Panc1 (cell line): Measurements from ENCODE around the gene TLCD5. TPM values are rescaled to one million over a fixed set of nuclear protein-coding genes. Genes with fewer than 3 reads are reported as not detected.

Source experiments
- ATAC-seq: fragments of 200-7000 bp; cut with Tn5 transposase; 2 replicates; pipeline ENCODE4 v1.9.1; 2020; ENCODE audit warnings: mild to moderate bottlenecking, moderate library complexity
- Bru-seq: library from RNA; stranded (reverse); fragments of 400-500 nt; gene quantifications from one replicate; lab custom pipeline; 2021; lab: Mats Ljungman, UMichigan
- BruChase-seq, 2 experiments: library from RNA; stranded (reverse); fragments of 400-500 nt; gene quantifications; one replicate each; lab custom pipeline; 2021; lab: Mats Ljungman, UMichigan
- BruUV-seq: library from RNA; stranded (reverse); fragments of 400-500 nt; replicated peaks from 2 replicates; lab custom pipeline; 2021; lab: Mats Ljungman, UMichigan
- CTCF ChIA-PET: fragments of 300-600 bp; sonication (Branson Sonifier 250); formaldehyde crosslinking; loops from one replicate; lab custom pipeline; 2022; ENCODE audit warnings: antibody characterized with exemption; lab: Charles Lee
- POLR2A ChIA-PET: fragments of 300-600 bp; sonication (Branson Sonifier 250); formaldehyde crosslinking; loops from one replicate; lab custom pipeline; 2022; ENCODE audit warnings: antibody characterized with exemption; lab: Charles Lee
- DNase-seq: peaks from one replicate; pipeline ENCODE4 v3.0.0-alpha.2; 2010; ENCODE audit warnings: low read depth, low spot score
- H3K27ac ChIP-seq: 2 replicates; pipeline ENCODE4 v1.5.1; 2011; ENCODE audit warnings: mild to moderate bottlenecking, low read length, inconsistent platforms
- H3K27me3 ChIP-seq: fragments of 200-500 bp; sonication (Bioruptor generic); 2 replicates; pipeline ENCODE4 v1.6.0; 2014; ENCODE audit warnings: low read length, inconsistent platforms; ENCODE audit not compliant: control insufficient read depth, insufficient read depth
- H3K36me3 ChIP-seq: fragments of 200-500 bp; sonication (Bioruptor generic); 2 replicates; pipeline ENCODE4 v1.5.1; 2014; ENCODE audit warnings: inconsistent platforms, mild to moderate bottlenecking, low read length, moderate library complexity; ENCODE audit not compliant: control insufficient read depth, insufficient read depth
- H3K4me1 ChIP-seq: 2 replicates; pipeline ENCODE4 v1.5.1; 2011; ENCODE audit warnings: inconsistent platforms, mild to moderate bottlenecking, low read length, moderate library complexity; ENCODE audit not compliant: control insufficient read depth, insufficient read depth
- H3K4me3 ChIP-seq, 2 experiments: 2 replicates each; pipeline ENCODE4 v1.5.1; 2011 to 2012; ENCODE audit warnings: low read depth in 2 of 2, low read length in 2 of 2, mild to moderate bottlenecking in 2 of 2, inconsistent platforms in 1 of 2, moderate library complexity in 1 of 2
- H3K9me3 ChIP-seq: fragments of 200-500 bp; sonication (Bioruptor generic); 2 replicates; pipeline ENCODE4 v1.5.1; 2014; ENCODE audit warnings: low read depth, mild to moderate bottlenecking, inconsistent platforms, low read length, moderate library complexity; ENCODE audit not compliant: control insufficient read depth, insufficient read depth
- POLR2AphosphoS5 ChIP-seq: IDR thresholded peaks from 2 replicates; pipeline ENCODE4 v1.6.1; 2012; ENCODE audit warnings: mild to moderate bottlenecking, low read depth, low read length, moderate library complexity
- SIN3A ChIP-seq: IDR thresholded peaks from 2 replicates; pipeline ENCODE4 v1.6.1; 2012; ENCODE audit warnings: low read depth, mild to moderate bottlenecking, low read length, moderate library complexity, borderline replicate concordance; ENCODE audit not compliant: insufficient read depth
- TCF7L2 ChIP-seq: IDR thresholded peaks from 2 replicates; pipeline ENCODE4 v1.6.1; 2011; ENCODE audit warnings: mild to moderate bottlenecking, low read depth, low read length, inconsistent platforms
- in situ Hi-C: cut with HindIII; loops from 2 replicates; pipeline ENCODE4 v1.10.0; 2016; ENCODE audit warnings: low sequenced_read_pairs, low pct_unique_long_range_greater_than_20kb
- intact Hi-C: fragments of 100-400 bp; cut with micrococcal nuclease; formaldehyde crosslinking; loops from one replicate; pipeline ENCODE4 v1.10.0; 2022; ENCODE audit not compliant: unreplicated experiment
- long read RNA-seq: library from polyadenylated mRNA; unstranded; transcript quantifications from one replicate; pipeline ENCODE4 v2.0.0, GENCODE V29; 2021; ENCODE audit not compliant: unreplicated experiment
- polyA plus RNA-seq: library from polyadenylated mRNA; unstranded; fragments of >200 nt; gene quantifications from one replicate; pipeline ENCODE4 v1.2.1, GENCODE V29; 2012; ENCODE audit warnings: missing spikeins; ENCODE audit not compliant: insufficient read length
- total RNA-seq: library from RNA; stranded (reverse); gene quantifications from one replicate; pipeline ENCODE4 v1.2.1, GENCODE V29; 2021; ENCODE audit not compliant: unreplicated experiment
- TF ChIP-seq, protein P1 (sequence below), 2 experiments: IDR thresholded peaks; 2 replicates each; pipeline ENCODE4 v1.6.1; 2011 to 2012; ENCODE audit warnings: low read depth in 2 of 2, control low read depth in 1 of 2, low read length in 1 of 2, mild to moderate bottlenecking in 1 of 2, moderate library complexity in 1 of 2; ENCODE audit not compliant: insufficient read depth in 1 of 2
- TF ChIP-seq, protein P2 (sequence below): fragments of 450-650 bp; IDR thresholded peaks from 2 replicates; pipeline ENCODE4 v1.5.1; 2017; ENCODE audit warnings: mild to moderate bottlenecking

Gene TLCD5
- total RNA-seq (22.8 TPM), Bru-seq, nascent RNA (percentile 97 among the genes with signal in this experiment), BruChase-seq, experiment 1, labeled RNA remaining after a 2-hour chase (percentile 96 among the genes with signal in this experiment), BruChase-seq, experiment 2, labeled RNA remaining after a 6-hour chase (percentile 86 among the genes with signal in this experiment)
- polyA plus RNA-seq, result 12.7 TPM
- long read RNA-seq, full-length matches to known transcripts, result 22 of 41 reads
- long read RNA-seq, partial matches to known transcripts, result 1 of 41 reads
- long read RNA-seq, other reads (novel, unspliced or antisense), result 18 of 41 reads

DNA sequence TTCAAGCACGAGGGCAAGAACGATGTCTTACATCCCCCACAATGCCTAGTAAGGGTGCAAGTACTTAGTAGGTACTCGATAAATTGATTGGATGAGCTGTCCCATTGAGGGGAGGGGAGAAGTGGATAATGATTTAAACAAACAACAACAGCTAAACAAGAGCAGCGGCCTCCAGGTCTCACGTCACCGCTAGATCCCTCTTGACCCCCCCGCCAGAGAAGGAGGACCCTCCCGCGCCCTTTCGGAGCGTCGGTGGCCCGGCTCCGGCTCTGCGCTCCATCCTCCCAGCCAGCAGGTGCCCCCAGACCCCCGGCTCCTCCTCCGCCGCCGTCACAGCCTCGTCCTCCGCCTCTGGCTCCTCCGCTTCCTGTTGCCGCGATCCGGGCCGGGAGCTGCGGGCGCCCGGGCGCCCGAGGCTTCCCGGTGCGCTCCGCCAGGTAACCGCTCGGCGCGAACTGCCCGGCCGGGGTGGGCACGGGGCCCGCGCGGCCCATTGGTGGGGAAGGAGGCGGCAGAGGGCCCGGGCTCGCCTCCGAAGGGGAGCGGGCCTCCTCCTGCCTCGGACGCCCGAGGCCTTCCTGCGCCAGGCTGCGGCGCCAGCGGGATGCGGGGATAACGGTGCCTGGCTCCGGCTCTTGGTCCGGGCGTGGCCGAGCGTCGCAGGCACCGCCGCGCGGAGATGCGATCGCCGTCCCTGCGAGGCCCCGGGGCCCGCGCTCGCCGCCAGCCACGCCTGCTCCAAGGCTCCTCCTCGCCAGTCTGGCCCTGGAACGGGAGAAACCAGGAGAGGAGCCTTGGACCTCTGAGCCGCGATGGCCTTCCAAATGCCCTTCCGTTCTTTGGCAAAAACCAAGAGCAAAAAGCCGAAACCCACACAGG is at the start of gene TLCD5:
Gene TLCD5 (plus strand): TSS at position 368 of the 879 bp plus-strand sequence. CDS start 2,143 bp downstream, outside the sequence.
- H3K36me3 ChIP-seq, result peaks cover 10% of the 10 kb centered on the region
- intact Hi-C loops, result no loop called here
- no peaks in the 10 kb centered on the region for H3K9me3 ChIP-seq
- peak within 1 kb of the TSS; percentile 70 to 76 for H3K4me3 ChIP-seq
- H3K27ac ChIP-seq, result peak within 1 kb of the TSS; percentile 99
- no peaks in the 10 kb centered on the region for H3K27me3 ChIP-seq
- H3K4me1 ChIP-seq, result peaks cover 35% of the 10 kb centered on the region
- ChIA-PET POLR2A (interaction anchor here (0.6 kb wide), 2 partner anchors 89 to 90 kb away, joined by 4 to 5 read pairs; no protein-coding TSS in a partner anchor), CTCF (no interaction called here)
- in situ Hi-C loops, result no loop called here
- no TSS peak for BruUV-seq
- ATAC-seq (peak; percentile 93), DNase-seq (no peak)
- peak; percentile 71 for TF ChIP-seq POLR2AphosphoS5
- TF ChIP-seq SIN3A, result peak; percentile 83; the same call in 1 of the 2 replicates
- no peak for TF ChIP-seq TCF7L2
- TF ChIP-seq, protein P1, sequence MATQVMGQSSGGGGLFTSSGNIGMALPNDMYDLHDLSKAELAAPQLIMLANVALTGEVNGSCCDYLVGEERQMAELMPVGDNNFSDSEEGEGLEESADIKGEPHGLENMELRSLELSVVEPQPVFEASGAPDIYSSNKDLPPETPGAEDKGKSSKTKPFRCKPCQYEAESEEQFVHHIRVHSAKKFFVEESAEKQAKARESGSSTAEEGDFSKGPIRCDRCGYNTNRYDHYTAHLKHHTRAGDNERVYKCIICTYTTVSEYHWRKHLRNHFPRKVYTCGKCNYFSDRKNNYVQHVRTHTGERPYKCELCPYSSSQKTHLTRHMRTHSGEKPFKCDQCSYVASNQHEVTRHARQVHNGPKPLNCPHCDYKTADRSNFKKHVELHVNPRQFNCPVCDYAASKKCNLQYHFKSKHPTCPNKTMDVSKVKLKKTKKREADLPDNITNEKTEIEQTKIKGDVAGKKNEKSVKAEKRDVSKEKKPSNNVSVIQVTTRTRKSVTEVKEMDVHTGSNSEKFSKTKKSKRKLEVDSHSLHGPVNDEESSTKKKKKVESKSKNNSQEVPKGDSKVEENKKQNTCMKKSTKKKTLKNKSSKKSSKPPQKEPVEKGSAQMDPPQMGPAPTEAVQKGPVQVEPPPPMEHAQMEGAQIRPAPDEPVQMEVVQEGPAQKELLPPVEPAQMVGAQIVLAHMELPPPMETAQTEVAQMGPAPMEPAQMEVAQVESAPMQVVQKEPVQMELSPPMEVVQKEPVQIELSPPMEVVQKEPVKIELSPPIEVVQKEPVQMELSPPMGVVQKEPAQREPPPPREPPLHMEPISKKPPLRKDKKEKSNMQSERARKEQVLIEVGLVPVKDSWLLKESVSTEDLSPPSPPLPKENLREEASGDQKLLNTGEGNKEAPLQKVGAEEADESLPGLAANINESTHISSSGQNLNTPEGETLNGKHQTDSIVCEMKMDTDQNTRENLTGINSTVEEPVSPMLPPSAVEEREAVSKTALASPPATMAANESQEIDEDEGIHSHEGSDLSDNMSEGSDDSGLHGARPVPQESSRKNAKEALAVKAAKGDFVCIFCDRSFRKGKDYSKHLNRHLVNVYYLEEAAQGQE (IDR thresholded peaks at IDR 0.05; ENCODE audit: insufficient read depth in 1 of 2, low read depth in 2 of 2, low read length in 1 of 2), result no peak
- TF ChIP-seq, protein P2, sequence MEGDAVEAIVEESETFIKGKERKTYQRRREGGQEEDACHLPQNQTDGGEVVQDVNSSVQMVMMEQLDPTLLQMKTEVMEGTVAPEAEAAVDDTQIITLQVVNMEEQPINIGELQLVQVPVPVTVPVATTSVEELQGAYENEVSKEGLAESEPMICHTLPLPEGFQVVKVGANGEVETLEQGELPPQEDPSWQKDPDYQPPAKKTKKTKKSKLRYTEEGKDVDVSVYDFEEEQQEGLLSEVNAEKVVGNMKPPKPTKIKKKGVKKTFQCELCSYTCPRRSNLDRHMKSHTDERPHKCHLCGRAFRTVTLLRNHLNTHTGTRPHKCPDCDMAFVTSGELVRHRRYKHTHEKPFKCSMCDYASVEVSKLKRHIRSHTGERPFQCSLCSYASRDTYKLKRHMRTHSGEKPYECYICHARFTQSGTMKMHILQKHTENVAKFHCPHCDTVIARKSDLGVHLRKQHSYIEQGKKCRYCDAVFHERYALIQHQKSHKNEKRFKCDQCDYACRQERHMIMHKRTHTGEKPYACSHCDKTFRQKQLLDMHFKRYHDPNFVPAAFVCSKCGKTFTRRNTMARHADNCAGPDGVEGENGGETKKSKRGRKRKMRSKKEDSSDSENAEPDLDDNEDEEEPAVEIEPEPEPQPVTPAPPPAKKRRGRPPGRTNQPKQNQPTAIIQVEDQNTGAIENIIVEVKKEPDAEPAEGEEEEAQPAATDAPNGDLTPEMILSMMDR, result peak; percentile 65

DNA sequence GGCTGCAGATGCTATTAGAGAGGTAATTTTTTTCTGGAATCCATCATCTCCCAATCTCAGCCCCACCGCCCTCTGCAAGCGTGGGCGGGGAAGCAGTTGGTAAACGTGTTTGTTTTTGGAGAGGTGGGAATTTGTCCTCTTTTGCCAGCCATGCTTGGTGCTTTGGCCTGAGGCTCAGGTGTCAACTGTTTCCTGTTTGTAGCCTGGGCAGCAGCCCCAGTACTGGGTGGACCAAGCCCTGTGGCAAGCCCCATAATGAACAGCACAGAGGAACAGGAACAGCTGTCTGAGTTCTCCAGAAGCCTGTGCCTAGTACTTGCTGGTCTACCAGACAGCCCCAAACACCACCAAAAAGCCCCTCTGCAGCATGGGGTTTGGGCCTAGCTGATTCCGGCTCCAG is 45.6 kb upstream of the TLCD5 start:
- 0 out of 2 replicates have a peak, but pooled peaks cover 4% of the 10 kb centered on the region for H3K4me1 ChIP-seq

More for the DNA sequence above, 45.6 kb upstream of the TLCD5 start:
- ATAC-seq, result no peak
- H3K27ac ChIP-seq, result no peak overlapping the region
- no peaks in the 10 kb centered on the region for H3K36me3 ChIP-seq
- H3K27me3 ChIP-seq, result no peaks in the 10 kb centered on the region
- POLR2A ChIA-PET, result no interaction called here
- intact Hi-C loops (no loop called here), in situ Hi-C loops (no loop called here)
- H3K9me3 ChIP-seq, result no peaks in the 10 kb centered on the region
- DNase-seq, result no peak
- BruUV-seq, result no TSS peak
- H3K4me3 ChIP-seq, result no peak overlapping the region
- CTCF ChIA-PET, result no interaction called here
- TF ChIP-seq, protein P2, result no peak
- TF ChIP-seq SIN3A, result no peak
- TF ChIP-seq TCF7L2, result no peak
- no peak for TF ChIP-seq POLR2AphosphoS5
- TF ChIP-seq, protein P1 (IDR thresholded peaks at IDR 0.05; ENCODE audit: insufficient read depth in 1 of 2, low read depth in 2 of 2, low read length in 1 of 2), result no peak
